Neural cell (in vitro differentiated cells): Measurements from ENCODE around the gene SRP9. TPM values are rescaled to one million over a fixed set of nuclear protein-coding genes. Genes with fewer than 3 reads are reported as not detected.

Source experiments
- H2AFZ ChIP-seq: fragments of 200-600, 300-800 bp; sonication (generic), shearing (Covaris generic); 2 replicates; pipeline ENCODE4 v1.6.0; 2014; ENCODE audit warnings: low read depth, mild to moderate bottlenecking, antibody characterized with exemption, low read length, moderate library complexity
- H3F3A ChIP-seq: fragments of 200-600 bp; shearing (Covaris generic); 2 replicates; pipeline ENCODE4 v1.6.1; 2016; ENCODE audit warnings: mild to moderate bottlenecking, moderate library complexity, mixed read lengths, antibody characterized with exemption, low read length; ENCODE audit not compliant: insufficient read depth, poor library complexity, severe bottlenecking
- H3K27ac ChIP-seq: fragments of 200-600, 300-800 bp; sonication (generic), shearing (Covaris generic); 2 replicates; pipeline ENCODE4 v1.5.1; 2014; ENCODE audit warnings: mild to moderate bottlenecking, low read length, moderate library complexity
- H3K27me3 ChIP-seq: fragments of 300-800, 200-600 bp; sonication (generic), shearing (Covaris generic); 2 replicates; pipeline ENCODE4 v1.6.0; 2014; ENCODE audit warnings: mild to moderate bottlenecking, low read depth, low read length, moderate library complexity; ENCODE audit not compliant: insufficient read depth
- H3K36me3 ChIP-seq: fragments of 300-800, 200-600 bp; sonication (generic), shearing (Covaris generic); 2 replicates; pipeline ENCODE4 v1.5.1; 2014; ENCODE audit warnings: mild to moderate bottlenecking, antibody characterized with exemption, low read length, moderate library complexity; ENCODE audit not compliant: insufficient read depth
- H3K4me2 ChIP-seq: fragments of 300-800, 200-600 bp; sonication (generic), shearing (Covaris generic); 2 replicates; pipeline ENCODE4 v1.6.0; 2014; ENCODE audit warnings: mild to moderate bottlenecking, low read length
- H3K4me3 ChIP-seq: fragments of 300-800, 200-600 bp; sonication (generic), shearing (Covaris generic); 2 replicates; pipeline ENCODE4 v1.5.1; 2014; ENCODE audit warnings: mild to moderate bottlenecking, low read length, moderate library complexity
- H3K79me2 ChIP-seq: fragments of 200-600 bp; shearing (Covaris generic); replicated peaks from 2 replicates; pipeline ENCODE4 v1.6.0; 2014; ENCODE audit warnings: mild to moderate bottlenecking, low read length, moderate library complexity; ENCODE audit not compliant: insufficient read depth
- H3K9ac ChIP-seq: fragments of 300-800, 200-600 bp; sonication (generic), shearing (Covaris generic); 2 replicates; pipeline ENCODE4 v1.6.1; 2016; ENCODE audit warnings: mild to moderate bottlenecking, low read length, mixed read lengths
- H3K9me2 ChIP-seq: fragments of 200-600 bp; shearing (Covaris generic); 2 replicates; pipeline ENCODE4 v1.6.1; 2016; ENCODE audit warnings: mild to moderate bottlenecking, low read length, mixed read lengths; ENCODE audit not compliant: insufficient read depth
- H3K9me3 ChIP-seq: fragments of 200-600, 300-800 bp; sonication (generic), shearing (Covaris generic); 2 replicates; pipeline ENCODE4 v1.6.1; 2016; ENCODE audit warnings: mild to moderate bottlenecking, mixed run types, low read length, moderate library complexity, mixed read lengths
- H4K20me1 ChIP-seq: fragments of 200-600 bp; shearing (Covaris generic); 2 replicates; pipeline ENCODE4 v1.6.1; 2016; ENCODE audit warnings: mild to moderate bottlenecking, mixed run types; ENCODE audit not compliant: insufficient read depth
- CTCF ChIP-seq: fragments of 450-650 bp; IDR thresholded peaks from 2 replicates; pipeline ENCODE4 v1.5.1; 2014; ENCODE audit warnings: antibody characterized with exemption, mild to moderate bottlenecking, moderate library complexity; ENCODE audit not compliant: poor library complexity, severe bottlenecking
- EP300 ChIP-seq: fragments of 450-650 bp; conservative IDR thresholded peaks from 2 replicates; pipeline ENCODE4 v1.6.1; 2014; ENCODE audit warnings: antibody characterized with exemption, mild to moderate bottlenecking, moderate library complexity; ENCODE audit not compliant: poor library complexity, severe bottlenecking
- EZH2 ChIP-seq: fragments of 200-600, 300-800 bp; shearing (Covaris generic), sonication (generic); IDR thresholded peaks from 2 replicates; pipeline ENCODE4 v1.6.1; 2014; ENCODE audit warnings: antibody characterized with exemption, low read length, borderline replicate concordance, mild to moderate bottlenecking; ENCODE audit not compliant: insufficient read depth, poor library complexity, severe bottlenecking
- MXI1 ChIP-seq: fragments of 450-650 bp; conservative IDR thresholded peaks from 2 replicates; pipeline ENCODE4 v1.6.1; 2014; ENCODE audit warnings: antibody characterized with exemption, mild to moderate bottlenecking; ENCODE audit not compliant: poor library complexity, severe bottlenecking
- POLR2AphosphoS5 ChIP-seq: IDR thresholded peaks from 2 replicates; pipeline ENCODE4 v1.6.1; 2012
- RAD21 ChIP-seq: fragments of 450-650 bp; conservative IDR thresholded peaks from 2 replicates; pipeline ENCODE4 v1.6.1; 2014; ENCODE audit warnings: antibody characterized with exemption, mild to moderate bottlenecking, moderate library complexity
- REST ChIP-seq: IDR thresholded peaks from 2 replicates; pipeline ENCODE4 v1.6.1; 2012; ENCODE audit warnings: borderline replicate concordance
- SMC3 ChIP-seq: fragments of 450-650 bp; conservative IDR thresholded peaks from 2 replicates; pipeline ENCODE4 v1.6.1; 2014; ENCODE audit warnings: antibody characterized with exemption, mild to moderate bottlenecking, moderate library complexity; ENCODE audit not compliant: poor library complexity
- TAF1 ChIP-seq: IDR thresholded peaks from 2 replicates; pipeline ENCODE4 v1.6.1; 2012; ENCODE audit warnings: low read depth
- polyA plus RNA-seq: library from polyadenylated mRNA; depleted of rRNA; stranded (reverse); fragments of >200 nt; gene quantifications from 2 replicates; pipeline ENCODE4 v1.2.3, GENCODE V29; 2014

Gene SRP9
- polyA plus RNA-seq, 1 donor from 2014 or later, result 1,838 TPM

DNA sequence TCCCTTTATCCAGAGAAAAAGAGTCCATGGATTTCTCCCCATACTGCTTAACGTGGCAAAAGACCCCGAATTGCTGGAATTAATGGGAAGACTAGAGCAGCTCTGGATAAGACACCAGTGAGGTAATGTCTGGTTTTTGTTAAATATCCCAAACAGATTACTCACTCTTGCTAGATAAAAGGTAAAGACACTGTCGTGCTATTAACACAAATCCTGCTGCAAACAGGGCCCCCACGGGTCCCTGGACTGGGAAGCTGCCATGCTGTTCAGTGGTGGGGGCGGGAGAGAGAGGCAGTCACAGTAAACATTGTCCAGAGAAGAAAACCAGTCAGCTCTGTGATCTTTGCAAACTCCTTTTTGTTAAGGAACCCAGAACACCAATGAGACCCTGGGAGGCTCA is 15.2 kb upstream of the SRP9 start:
- Histone ChIP-seq H3K9me2 (no peaks in the 10 kb centered on the region), H3K4me2 (no peak overlapping the region), H3K27ac (no peak overlapping the region), H3K27me3 (no peaks in the 10 kb centered on the region), H3K36me3 (no peaks in the 10 kb centered on the region), H3K9me3 (no peaks in the 10 kb centered on the region), H3K79me2 (no peaks in the 10 kb centered on the region), H2AFZ (no peak overlapping the region), H3F3A (no peaks in the 10 kb centered on the region), H3K9ac (no peak overlapping the region), H3K4me3 (no peak overlapping the region), H4K20me1 (no peaks in the 10 kb centered on the region)
- TF ChIP-seq RAD21 (no peak), MXI1 (no peak), POLR2AphosphoS5 (no peak), REST (no peak), SMC3 (no peak), EZH2 (no peak), EP300 (no peak), CTCF (no peak), TAF1 (no peak)

- H3K27me3 ChIP-seq, result no peaks in the 10 kb centered on the region
- H3K27ac ChIP-seq, result no peak overlapping the region
- no peaks in the 10 kb centered on the region for H4K20me1 ChIP-seq
- no peaks in the 10 kb centered on the region for H3K36me3 ChIP-seq
- H3K4me2 ChIP-seq, result no peak overlapping the region
- no peak overlapping the region for H2AFZ ChIP-seq
- H3K79me2 ChIP-seq, result no peaks in the 10 kb centered on the region
- H3F3A ChIP-seq, result no peaks in the 10 kb centered on the region
- H3K9ac ChIP-seq, result no peak overlapping the region
- no peaks in the 10 kb centered on the region for H3K9me3 ChIP-seq
- no peak overlapping the region for H3K4me3 ChIP-seq
- TF ChIP-seq EZH2, result no peak
- no peak for TF ChIP-seq POLR2AphosphoS5
- no peak for TF ChIP-seq REST
- TF ChIP-seq SMC3, result no peak
- no peaks in the 10 kb centered on the region for H3K9me2 ChIP-seq
These were observed 13.7 kb upstream of the SRP9 start for GRCh38 chr1:225763716-225764548.
